SH-SY5Y (cell line): ENCODE data around the gene SGMS2.

ENCODE experiments used
- GATA2 ChIP-seq: IDR thresholded peaks from 2 replicates; pipeline ENCODE4 v1.6.1; 2011; ENCODE audit warnings: mild to moderate bottlenecking, low read depth, low read length
- GATA3 ChIP-seq: IDR thresholded peaks from 2 replicates; pipeline ENCODE4 v1.6.1; 2011; ENCODE audit warnings: low read depth, mild to moderate bottlenecking, low read length, moderate library complexity

DNA sequence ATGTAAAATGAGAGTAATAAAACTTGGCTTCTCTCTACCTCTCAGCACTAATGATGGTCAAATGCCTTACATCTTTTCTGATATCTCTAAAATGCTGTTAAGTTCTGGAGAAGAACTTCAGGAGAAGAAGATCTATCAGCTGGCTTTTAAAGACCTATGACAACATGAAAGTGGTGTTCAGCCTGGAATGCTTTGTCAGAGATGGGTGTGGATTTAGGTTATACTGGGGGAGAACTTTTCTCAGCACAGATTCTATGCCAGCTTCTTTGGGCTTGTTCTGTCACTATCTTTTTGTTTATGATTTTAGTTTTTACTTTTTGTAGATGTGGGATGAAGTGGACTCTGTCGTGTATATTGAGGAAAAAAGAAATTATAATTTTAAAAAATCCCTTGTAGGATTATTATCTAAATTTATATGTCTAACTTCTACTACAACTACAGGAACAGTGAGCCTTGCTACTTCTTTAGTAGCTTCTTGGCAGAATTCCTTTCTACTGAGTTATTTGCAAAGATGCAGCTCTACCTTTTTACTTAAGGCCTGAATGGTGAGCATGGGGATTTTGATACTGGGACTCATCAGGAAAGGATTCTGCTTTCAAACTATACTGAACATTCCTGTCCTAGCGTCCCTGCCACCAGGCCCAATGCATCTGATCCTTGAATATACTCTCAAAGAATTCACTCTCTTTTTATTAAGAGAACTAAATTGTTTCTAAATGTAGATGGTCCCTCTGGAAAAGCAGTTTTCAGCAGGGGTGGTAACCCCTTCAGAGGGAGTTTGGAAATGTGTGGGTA is 126.2 kb downstream of the SGMS2 start:
- TF ChIP-seq GATA2 (no peak), GATA3 (no peak)
